Measurements from ENCODE around the gene CHCHD6. TPM values are rescaled to one million over a fixed set of nuclear protein-coding genes. Genes with fewer than 3 reads are reported as not detected.

CHCHD6 gene
- total RNA-seq, 1 experiment from 2014 or later: 40.9 TPM

- no peak for ATAC-seq
- CTCF ChIA-PET: interaction anchor here (1.4 kb wide), 1 partner anchor 585 kb away, joined by 3 read pairs; no protein-coding TSS in a partner anchor
- TF ChIP-seq ZSCAN18 (CRISPR knock-in tag; IDR thresholded peaks at IDR 0.05) (no peak), NFATC4 (CRISPR knock-in tag; IDR thresholded peaks at IDR 0.05) (no peak), E2F4 (CRISPR knock-in tag; IDR thresholded peaks at IDR 0.05; ENCODE audit: borderline replicate concordance, low read depth) (no peak), MLX (CRISPR knock-in tag; IDR thresholded peaks at IDR 0.05) (no peak), EMX1 (CRISPR knock-in tag; IDR thresholded peaks at IDR 0.05) (no peak), FOXP1 (CRISPR knock-in tag; IDR thresholded peaks at IDR 0.05; ENCODE audit: borderline replicate concordance) (no peak), ZNF317 (CRISPR knock-in tag; IDR thresholded peaks at IDR 0.05; ENCODE audit: borderline replicate concordance, low read depth) (no peak), E2F5 (CRISPR knock-in tag; IDR thresholded peaks at IDR 0.05) (no peak), CREB1 (CRISPR knock-in tag; IDR thresholded peaks at IDR 0.05) (no peak), KAT7 (CRISPR knock-in tag; IDR thresholded peaks at IDR 0.05; ENCODE audit: borderline replicate concordance) (no peak)
- TF ChIP-seq, protein P1, sequence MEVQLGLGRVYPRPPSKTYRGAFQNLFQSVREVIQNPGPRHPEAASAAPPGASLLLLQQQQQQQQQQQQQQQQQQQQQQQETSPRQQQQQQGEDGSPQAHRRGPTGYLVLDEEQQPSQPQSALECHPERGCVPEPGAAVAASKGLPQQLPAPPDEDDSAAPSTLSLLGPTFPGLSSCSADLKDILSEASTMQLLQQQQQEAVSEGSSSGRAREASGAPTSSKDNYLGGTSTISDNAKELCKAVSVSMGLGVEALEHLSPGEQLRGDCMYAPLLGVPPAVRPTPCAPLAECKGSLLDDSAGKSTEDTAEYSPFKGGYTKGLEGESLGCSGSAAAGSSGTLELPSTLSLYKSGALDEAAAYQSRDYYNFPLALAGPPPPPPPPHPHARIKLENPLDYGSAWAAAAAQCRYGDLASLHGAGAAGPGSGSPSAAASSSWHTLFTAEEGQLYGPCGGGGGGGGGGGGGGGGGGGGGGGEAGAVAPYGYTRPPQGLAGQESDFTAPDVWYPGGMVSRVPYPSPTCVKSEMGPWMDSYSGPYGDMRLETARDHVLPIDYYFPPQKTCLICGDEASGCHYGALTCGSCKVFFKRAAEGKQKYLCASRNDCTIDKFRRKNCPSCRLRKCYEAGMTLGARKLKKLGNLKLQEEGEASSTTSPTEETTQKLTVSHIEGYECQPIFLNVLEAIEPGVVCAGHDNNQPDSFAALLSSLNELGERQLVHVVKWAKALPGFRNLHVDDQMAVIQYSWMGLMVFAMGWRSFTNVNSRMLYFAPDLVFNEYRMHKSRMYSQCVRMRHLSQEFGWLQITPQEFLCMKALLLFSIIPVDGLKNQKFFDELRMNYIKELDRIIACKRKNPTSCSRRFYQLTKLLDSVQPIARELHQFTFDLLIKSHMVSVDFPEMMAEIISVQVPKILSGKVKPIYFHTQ (CRISPR knock-in tag; IDR thresholded peaks at IDR 0.05): no peak
- TF ChIP-seq, protein P2, sequence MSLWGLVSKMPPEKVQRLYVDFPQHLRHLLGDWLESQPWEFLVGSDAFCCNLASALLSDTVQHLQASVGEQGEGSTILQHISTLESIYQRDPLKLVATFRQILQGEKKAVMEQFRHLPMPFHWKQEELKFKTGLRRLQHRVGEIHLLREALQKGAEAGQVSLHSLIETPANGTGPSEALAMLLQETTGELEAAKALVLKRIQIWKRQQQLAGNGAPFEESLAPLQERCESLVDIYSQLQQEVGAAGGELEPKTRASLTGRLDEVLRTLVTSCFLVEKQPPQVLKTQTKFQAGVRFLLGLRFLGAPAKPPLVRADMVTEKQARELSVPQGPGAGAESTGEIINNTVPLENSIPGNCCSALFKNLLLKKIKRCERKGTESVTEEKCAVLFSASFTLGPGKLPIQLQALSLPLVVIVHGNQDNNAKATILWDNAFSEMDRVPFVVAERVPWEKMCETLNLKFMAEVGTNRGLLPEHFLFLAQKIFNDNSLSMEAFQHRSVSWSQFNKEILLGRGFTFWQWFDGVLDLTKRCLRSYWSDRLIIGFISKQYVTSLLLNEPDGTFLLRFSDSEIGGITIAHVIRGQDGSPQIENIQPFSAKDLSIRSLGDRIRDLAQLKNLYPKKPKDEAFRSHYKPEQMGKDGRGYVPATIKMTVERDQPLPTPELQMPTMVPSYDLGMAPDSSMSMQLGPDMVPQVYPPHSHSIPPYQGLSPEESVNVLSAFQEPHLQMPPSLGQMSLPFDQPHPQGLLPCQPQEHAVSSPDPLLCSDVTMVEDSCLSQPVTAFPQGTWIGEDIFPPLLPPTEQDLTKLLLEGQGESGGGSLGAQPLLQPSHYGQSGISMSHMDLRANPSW (CRISPR knock-in tag; conservative IDR thresholded peaks at IDR 0.05; ENCODE audit: low read depth): no peak
- TF ChIP-seq, protein P3, sequence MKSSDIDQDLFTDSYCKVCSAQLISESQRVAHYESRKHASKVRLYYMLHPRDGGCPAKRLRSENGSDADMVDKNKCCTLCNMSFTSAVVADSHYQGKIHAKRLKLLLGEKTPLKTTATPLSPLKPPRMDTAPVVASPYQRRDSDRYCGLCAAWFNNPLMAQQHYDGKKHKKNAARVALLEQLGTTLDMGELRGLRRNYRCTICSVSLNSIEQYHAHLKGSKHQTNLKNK (CRISPR knock-in tag; IDR thresholded peaks at IDR 0.05): no peak
- TF ChIP-seq, protein P4, sequence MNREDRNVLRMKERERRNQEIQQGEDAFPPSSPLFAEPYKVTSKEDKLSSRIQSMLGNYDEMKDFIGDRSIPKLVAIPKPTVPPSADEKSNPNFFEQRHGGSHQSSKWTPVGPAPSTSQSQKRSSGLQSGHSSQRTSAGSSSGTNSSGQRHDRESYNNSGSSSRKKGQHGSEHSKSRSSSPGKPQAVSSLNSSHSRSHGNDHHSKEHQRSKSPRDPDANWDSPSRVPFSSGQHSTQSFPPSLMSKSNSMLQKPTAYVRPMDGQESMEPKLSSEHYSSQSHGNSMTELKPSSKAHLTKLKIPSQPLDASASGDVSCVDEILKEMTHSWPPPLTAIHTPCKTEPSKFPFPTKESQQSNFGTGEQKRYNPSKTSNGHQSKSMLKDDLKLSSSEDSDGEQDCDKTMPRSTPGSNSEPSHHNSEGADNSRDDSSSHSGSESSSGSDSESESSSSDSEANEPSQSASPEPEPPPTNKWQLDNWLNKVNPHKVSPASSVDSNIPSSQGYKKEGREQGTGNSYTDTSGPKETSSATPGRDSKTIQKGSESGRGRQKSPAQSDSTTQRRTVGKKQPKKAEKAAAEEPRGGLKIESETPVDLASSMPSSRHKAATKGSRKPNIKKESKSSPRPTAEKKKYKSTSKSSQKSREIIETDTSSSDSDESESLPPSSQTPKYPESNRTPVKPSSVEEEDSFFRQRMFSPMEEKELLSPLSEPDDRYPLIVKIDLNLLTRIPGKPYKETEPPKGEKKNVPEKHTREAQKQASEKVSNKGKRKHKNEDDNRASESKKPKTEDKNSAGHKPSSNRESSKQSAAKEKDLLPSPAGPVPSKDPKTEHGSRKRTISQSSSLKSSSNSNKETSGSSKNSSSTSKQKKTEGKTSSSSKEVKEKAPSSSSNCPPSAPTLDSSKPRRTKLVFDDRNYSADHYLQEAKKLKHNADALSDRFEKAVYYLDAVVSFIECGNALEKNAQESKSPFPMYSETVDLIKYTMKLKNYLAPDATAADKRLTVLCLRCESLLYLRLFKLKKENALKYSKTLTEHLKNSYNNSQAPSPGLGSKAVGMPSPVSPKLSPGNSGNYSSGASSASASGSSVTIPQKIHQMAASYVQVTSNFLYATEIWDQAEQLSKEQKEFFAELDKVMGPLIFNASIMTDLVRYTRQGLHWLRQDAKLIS (CRISPR knock-in tag; IDR thresholded peaks at IDR 0.05; ENCODE audit: borderline replicate concordance): no peak
These were observed 285.4 kb downstream of the CHCHD6 start for GRCh38 chr3:126989316-126990023.

More at GRCh38 chr3:126989316-126990023, 285.4 kb downstream of the CHCHD6 start:
- Mint-ChIP-seq H3K36me3 (peaks cover 8% of the 10 kb centered on the region), H3K4me1 (peaks cover under 1% of the 10 kb centered on the region; the same call in 1 of the 2 replicates), H3K4me3 (no peak overlapping the region), H3K9me3 (no peaks in the 10 kb centered on the region), H3K27me3 (ENCODE audit: low read depth) (no peaks in the 10 kb centered on the region), H3K27ac (no peak overlapping the region)
- DNase-seq (ENCODE audit: low spot score): no peak
- POLR2A ChIA-PET: no interaction called here

Measured in WTC11 (cell line).